Measurements from ENCODE around the gene PHACTR1.

DNA sequence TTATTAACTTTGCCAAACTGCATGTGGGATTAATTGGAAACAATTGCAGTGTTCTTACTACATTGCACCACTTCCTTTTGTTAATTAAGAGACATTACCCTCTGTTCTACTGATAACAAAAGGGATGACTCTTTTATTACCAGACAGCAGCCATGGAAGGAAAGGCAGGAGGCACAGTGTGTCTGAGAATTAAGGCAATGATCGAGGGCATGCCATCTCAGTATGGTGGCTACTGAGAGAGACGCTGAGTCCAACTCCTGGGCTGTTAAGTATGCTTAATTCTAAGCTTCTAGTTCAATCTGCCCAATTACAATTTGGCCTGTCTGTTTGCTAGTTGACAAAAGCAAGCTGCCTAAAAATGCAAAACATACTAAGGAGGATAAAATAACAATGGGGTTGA, 227.4 kb downstream of the PHACTR1 start:
- no peak for TF ChIP-seq SMC3 (IDR thresholded peaks at IDR 0.05; ENCODE audit: low read depth, low read length)
- TF ChIP-seq, protein P1, sequence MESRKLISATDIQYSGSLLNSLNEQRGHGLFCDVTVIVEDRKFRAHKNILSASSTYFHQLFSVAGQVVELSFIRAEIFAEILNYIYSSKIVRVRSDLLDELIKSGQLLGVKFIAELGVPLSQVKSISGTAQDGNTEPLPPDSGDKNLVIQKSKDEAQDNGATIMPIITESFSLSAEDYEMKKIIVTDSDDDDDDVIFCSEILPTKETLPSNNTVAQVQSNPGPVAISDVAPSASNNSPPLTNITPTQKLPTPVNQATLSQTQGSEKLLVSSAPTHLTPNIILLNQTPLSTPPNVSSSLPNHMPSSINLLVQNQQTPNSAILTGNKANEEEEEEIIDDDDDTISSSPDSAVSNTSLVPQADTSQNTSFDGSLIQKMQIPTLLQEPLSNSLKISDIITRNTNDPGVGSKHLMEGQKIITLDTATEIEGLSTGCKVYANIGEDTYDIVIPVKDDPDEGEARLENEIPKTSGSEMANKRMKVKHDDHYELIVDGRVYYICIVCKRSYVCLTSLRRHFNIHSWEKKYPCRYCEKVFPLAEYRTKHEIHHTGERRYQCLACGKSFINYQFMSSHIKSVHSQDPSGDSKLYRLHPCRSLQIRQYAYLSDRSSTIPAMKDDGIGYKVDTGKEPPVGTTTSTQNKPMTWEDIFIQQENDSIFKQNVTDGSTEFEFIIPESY (IDR thresholded peaks at IDR 0.05; ENCODE audit: borderline replicate concordance, low read depth) = no peak
- TF ChIP-seq, protein P2, sequence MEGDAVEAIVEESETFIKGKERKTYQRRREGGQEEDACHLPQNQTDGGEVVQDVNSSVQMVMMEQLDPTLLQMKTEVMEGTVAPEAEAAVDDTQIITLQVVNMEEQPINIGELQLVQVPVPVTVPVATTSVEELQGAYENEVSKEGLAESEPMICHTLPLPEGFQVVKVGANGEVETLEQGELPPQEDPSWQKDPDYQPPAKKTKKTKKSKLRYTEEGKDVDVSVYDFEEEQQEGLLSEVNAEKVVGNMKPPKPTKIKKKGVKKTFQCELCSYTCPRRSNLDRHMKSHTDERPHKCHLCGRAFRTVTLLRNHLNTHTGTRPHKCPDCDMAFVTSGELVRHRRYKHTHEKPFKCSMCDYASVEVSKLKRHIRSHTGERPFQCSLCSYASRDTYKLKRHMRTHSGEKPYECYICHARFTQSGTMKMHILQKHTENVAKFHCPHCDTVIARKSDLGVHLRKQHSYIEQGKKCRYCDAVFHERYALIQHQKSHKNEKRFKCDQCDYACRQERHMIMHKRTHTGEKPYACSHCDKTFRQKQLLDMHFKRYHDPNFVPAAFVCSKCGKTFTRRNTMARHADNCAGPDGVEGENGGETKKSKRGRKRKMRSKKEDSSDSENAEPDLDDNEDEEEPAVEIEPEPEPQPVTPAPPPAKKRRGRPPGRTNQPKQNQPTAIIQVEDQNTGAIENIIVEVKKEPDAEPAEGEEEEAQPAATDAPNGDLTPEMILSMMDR (IDR thresholded peaks at IDR 0.05) = no peak
- TF ChIP-seq FOSL2 (IDR thresholded peaks at IDR 0.05; ENCODE audit: borderline replicate concordance, low read depth) = no peak
- no peak for TF ChIP-seq MXI1 (IDR thresholded peaks at IDR 0.05; ENCODE audit: low read depth, low read length)
- TF ChIP-seq ELF1 (IDR thresholded peaks at IDR 0.05) = no peak
- no peak for TF ChIP-seq YY1 (IDR thresholded peaks at IDR 0.05; ENCODE audit: low read depth)
- no peak for TF ChIP-seq EP300 (IDR thresholded peaks at IDR 0.05; ENCODE audit: borderline replicate concordance in 1 of 2, low read depth in 1 of 2, low read length in 1 of 2)
- TF ChIP-seq RCOR1 (IDR thresholded peaks at IDR 0.05; ENCODE audit: low read length) = 0 out of 2 replicates have a peak, but pooled peaks have one; percentile 17
- no peak for TF ChIP-seq RAD21 (IDR thresholded peaks at IDR 0.05; ENCODE audit: low read length)

All from SK-N-SH (cell line).